Stimulated activated CD4-positive, alpha-beta T cell treated with anti-CD3 and anti-CD28 coated beads, Interleukin-4, amount 100 ng/mL, for 24 hours (primary cell): ENCODE results near the gene LENEP.
A peak's percentile ranks its signal among the peaks of the same experiment; 100 is the strongest.

ENCODE experiments used
- DNase-seq: peaks from one replicate; pipeline ENCODE4 v3.0.0-alpha.2; 2020

Gene LENEP

DNA sequence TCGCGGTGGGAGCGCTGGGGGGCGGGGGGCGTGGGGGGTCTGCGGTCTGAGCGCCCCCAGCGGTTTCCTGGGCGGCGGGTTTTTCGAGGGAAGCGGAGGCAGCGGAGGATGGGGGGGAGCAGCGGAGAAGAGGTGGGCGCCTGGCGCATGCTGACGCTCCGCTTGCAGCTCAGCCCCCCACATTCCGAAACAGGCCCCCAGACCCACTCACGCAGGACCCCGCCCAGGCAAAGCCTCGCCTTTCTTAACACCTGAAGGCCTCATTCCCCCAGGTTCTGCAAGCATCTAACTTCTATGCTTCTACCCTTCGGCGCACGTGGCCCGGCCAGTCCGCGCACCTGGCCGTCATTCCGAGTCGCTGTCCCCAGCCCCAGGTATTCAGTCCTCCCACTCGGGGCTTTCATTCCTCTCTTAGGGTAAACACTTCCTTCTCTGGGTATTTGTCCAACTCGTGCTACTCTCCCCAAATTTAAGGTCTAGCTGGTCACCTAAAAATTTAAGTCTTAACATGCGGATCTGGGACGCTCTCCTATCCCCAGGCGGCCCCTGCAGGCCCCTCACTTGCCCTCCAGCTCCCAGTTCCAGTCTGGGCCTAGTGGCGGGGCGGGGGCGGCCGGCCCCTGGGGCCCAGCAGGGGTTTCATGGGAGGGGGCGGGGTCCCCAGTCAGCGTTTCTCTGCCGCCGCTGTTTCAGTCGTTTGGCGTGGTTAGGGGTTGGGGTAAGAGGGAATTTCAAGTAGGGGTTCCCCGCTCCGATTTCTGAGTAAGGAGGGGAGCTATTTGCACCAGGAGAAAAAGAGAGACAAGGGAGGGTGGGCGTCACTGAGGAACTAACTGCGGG, 6.4 kb downstream of the LENEP start:
- DNase-seq, result peak; percentile 66

DNA sequence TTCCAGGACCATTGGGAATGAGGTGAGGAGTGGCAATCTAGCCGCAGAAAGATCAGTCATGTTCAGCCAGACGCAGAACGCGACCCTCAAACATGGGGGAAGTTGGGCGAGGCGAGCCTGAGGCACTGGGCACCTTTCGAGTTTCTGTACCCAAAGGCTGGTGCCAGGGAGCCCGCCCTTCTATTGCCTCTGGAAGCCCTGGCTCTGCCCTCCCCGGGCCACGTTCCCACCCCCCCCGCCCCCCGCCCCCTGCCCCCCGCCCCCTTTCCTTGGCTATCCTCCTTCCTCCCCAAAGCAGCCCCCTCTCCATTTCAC, 7.0 kb downstream of the LENEP start:
- DNase-seq, result no peak

DNA sequence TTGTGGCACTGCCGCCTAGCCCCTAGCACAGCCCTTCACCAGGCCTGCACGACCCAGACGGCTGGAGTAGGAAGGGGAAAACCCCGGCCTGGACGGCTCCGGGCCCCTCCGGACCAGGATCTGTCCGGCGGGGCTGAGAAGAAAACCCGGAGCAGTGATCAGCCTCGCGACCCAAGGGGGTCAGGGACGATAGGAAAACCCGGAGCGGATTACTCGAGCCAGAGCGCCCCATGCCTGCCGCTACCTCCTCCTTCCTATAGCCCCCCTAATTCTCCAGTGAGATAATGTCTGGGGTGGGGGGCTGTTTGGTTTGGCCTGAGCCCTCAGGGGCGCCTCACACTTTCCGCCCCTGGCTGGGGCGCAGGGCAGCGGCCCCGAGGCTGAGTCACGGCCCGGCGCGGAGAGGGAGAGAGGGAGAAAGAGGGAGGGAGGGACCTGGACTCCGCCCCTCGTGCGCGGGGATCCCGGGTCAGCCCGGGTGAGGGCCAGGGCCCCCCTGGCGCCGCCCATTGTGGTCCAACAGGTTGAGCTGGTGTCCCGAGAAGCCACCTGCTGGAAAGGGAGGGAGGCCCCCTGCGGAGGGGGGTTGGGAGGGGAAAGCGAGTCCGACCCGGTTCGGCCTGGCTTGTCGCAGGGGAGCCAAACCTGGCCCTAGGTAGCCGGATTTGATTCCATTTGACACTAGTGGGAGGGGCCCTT, 7.5 kb downstream of the LENEP start:
- DNase-seq, result peak; percentile 82

DNA sequence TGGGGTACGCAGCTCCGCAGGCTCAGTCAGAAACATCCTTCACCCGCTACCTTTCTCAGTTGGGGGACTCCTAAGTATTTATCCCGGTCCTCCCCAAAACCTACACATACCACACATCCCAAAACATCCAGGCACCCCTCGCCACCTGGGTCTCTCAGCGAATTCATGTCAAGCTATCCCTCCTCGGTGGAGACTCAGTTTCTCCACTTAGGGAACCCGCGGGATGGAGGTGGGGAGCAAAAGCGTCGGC, 8.0 kb downstream of the LENEP start:
- no peak for DNase-seq

DNA sequence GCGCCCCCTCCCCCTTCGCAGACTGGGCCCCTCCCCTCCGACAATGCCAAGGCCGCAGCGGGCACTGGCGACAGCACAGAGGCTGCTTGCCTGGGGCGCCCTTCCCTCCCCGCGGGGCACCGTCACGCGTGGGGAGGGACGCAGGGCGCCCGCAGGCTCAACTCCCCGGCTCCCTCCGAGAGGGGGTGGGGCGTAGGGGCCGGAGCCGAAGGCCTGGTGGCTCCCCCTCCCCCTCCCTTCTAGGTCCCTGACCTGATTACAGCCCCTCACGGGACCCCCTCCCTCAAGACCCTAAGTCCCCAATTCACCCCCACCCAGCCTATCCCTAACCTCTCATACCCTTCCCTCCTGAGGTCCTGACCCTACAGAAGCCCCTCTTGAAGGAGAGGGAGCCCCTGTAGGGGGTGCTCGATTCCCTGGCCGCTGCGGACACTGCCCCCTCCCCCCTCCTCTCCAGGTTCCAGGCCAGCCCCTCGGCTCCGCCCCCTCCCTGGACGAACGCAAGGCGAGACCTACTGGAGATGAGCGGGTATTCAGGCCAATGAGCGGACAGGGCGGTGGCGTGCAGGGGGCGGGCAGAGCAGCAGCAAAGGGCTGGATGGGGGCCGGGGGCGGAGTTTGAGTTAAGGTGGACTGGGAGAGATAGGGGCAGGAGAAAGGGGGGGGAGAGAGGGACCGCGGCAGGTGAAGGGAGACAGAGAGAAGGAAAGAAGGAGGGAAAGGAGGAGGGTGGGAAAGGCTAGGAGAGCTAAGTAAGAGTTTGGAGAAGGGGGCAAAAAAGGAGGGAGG, 8.5 kb downstream of the LENEP start:
- DNase-seq, result peak; percentile 99

DNA sequence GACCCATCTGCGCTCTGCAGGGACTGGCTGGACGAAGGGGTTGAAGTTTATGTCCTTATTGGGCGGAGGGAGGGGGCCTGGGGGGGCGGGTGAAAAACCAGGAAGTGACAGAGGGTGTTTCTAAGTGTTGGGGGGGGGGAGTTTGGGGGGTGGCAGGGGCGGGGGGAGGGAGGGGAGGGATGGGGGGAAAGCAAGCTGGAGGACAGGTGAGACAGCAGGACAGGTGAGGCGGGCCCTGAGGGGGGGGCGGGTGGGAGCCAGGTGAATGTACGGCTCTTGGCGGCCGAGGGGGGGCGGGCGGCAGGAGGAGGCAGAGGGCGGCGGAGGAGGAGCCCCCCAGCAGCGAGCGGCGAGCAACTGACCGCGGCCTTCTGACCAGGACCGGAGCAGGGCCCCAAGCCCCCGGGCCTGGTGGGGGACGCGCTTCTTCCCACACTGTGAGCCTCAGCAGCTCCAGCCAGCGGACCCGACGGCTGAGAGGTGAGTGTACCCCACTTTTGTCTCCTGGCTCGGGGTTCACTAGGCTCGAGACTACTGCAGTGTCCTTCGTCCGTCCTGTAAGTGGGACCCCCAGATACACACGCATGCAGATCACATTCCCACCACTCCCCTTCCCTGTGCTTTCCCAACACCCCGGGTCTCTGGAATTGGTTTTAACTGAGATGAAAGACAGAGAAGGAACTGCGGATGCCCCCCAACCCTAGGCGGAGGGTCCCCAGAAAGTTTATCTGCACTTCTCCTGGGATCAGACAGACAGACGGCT, 9.3 kb downstream of the LENEP start, which contains the start of gene ZBTB7B:
Gene ZBTB7B (plus strand): TSS at position 339 of the 763 bp plus-strand sequence. CDS start 11,859 bp downstream, outside the sequence.
- DNase-seq, result no peak

DNA sequence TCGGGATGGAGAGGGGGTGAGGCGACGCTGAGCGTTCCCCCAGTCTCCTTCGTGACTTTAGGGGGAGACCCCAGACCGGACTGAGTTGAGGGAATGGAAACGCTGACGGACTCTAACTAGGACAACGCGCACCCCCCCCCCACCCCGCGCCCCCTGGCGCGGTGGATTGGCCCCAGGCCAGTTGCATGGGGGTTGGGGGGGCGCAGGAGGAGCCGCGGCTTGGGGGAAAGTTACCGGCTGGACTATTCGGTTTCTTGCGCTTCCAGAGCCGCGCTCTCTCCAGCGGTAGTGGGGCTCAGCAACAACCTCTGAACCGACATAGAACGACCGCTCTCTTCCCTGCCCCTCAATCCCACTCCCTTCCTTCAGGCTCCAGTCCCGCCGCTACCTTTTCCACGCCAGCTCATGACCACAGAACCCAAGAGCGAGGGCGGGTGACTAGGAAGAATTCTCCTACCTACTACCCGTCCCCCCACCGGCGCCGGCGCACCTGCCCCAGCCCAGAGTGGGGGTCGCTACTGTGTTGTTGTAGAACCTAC, 9.9 kb downstream of the LENEP start:
- peak; percentile 35 for DNase-seq

DNA sequence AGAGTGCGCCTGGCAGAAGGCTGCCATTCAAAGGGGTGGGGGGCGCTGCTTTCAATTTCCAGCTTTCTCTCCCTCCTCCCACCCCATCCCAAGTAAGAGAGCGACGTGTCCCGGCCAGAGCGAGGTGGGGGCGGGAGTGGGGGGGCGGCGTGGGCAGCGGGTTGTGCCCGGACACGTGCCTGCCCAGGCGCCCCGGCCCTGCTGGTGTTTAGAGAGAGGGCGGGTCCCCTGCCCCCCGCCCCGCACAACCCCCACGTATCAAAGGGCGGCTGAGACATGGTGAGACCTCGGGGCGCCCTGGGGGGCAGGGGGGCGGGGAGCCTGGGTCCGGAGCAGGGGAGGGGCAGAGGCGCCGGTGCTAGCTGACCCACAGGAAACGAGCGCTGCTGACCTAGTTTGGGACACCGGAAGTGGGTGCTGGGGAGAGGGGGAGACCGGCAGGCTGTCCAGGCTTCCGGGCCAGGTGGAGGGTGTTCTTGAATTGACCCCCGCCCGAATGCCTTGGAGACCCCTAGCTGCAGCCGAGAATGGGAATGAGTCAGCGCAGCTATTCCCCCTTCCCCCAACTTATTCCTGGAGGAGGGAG, 10.5 kb downstream of the LENEP start:
- no peak for DNase-seq

DNA sequence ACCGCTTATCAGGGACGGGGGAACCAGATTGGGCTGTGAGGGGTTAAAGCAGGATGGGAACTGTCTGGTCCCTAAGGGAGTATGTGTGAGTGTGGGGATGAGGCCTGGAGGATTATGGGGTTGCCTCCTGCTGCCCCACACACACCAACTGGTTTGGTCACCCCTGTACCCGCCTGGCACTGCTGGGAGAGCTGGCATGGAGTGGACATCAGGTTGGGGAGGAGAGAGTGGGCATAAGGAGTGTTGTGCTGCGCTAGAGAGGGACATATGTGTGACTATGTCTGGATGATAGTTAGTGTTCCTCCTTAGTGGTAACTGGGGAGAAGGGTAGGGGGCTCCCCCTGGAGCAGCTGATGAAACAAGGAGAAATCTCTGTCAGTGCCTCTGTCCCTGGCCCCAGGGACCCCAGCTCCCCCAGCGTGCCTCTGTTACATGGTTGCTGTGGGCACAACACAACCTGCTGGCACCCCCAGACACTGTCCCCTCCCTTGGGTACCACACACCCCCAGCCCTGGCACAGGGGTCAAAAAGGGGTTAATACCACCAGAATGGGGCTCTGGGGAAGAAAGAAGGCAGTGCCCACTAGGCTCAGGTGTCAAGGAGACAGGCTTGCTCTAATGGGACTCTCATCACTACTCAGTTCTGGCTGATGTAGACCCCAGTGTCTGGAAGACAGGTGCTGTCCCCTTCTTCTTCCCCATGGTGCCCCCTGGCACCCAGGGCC, 11.1 kb downstream of the LENEP start:
- DNase-seq, result no peak

DNA sequence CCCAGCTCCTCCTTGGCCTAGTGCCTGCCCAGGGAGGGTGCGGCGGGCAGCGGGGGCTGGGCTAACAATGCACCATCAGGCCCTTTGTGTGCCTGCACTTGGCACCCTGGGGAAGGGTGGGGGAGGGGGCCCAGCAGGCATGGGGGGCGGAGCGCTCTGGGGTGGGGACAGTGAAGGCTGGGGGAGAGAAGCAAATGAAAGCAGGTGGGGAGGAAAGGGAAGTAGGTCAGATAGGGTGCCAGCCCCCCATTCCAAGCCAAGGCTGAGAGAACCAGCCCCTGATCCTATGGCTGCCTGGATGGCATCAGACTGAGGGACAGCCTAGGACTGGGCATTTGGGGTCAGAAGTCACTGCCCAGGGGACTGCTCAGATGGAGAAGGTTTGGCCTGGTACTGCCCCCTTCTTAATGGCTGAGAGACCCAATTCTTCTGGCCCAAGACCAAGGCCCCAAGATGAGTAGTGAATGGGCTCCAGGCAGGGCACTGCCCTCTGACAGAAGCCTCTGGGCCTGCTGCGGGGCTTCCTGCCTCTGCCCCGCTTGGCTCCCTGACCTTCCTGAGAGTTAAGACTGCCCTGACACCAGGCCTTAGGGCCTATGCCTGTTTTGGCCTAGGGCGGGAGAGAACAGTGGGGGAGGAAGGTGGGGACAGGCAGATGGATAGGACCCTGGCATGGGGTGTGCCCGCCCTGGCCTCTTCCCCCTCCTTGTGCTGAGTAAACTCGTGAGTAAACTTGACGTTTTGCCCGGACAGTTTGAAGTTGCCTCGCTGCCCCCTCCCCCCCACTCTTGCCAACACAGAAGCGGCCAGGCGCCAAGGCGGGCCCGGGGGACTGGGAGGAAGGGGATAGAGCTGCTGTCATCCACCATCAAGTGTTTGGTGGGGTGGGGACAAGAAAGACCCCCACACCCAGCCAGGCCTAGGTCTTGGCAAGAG, 12.0 kb downstream of the LENEP start:
- peak; percentile 31 for DNase-seq

DNA sequence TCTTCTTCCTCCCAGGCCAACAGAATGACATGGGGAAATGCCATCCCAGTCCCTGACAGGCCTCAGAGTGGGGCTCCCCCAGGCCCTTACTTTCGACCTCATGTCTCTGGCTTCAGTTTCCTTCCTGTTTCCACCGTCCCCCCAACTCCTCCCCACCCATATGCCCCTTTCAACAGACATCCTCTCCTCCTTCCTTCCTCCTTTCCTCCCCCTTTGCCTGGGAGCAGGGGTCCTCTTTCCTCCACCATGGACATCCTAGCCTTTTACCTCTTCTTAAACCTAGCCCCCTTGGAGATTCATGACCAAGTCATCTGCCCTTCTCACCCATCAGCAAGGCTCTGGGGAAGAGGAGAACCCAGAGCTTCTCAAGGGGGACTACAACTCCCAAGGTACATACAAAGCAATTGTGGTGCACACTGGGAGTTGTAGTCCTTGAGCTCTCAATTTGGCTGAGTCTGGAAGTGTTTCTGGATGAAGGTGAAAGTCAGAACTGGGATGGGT, 13.3 kb downstream of the LENEP start:
- peak; percentile 49 for DNase-seq

DNA sequence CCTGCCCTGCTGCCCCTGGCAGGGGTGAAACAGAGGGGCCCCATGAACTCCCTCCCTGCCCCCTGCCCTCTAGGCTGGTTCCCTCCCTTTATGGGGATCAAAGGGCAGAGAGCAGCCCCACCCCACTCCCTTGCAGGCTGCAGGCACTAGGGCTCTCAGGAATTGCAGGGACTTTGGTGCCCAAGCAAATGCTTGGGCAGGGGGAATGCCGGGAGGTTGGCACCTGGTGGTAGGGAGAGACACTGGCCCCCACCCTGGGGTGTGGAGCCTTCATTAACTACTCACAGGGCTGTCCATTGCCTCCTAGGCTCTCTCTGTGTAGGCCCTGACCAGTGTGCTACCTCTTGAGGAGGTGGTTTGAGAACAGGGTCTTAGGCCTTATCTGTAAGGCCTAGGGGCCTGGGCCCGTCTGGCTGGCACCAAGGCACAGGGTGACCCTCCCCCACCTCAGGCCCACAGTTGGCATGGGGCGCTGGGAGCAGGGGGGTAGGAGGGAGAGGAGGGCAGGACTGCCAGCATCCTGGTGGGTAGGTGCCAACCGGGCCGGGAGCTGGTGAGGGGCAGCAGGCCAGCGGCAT, 14.0 kb downstream of the LENEP start:
- no peak for DNase-seq

DNA sequence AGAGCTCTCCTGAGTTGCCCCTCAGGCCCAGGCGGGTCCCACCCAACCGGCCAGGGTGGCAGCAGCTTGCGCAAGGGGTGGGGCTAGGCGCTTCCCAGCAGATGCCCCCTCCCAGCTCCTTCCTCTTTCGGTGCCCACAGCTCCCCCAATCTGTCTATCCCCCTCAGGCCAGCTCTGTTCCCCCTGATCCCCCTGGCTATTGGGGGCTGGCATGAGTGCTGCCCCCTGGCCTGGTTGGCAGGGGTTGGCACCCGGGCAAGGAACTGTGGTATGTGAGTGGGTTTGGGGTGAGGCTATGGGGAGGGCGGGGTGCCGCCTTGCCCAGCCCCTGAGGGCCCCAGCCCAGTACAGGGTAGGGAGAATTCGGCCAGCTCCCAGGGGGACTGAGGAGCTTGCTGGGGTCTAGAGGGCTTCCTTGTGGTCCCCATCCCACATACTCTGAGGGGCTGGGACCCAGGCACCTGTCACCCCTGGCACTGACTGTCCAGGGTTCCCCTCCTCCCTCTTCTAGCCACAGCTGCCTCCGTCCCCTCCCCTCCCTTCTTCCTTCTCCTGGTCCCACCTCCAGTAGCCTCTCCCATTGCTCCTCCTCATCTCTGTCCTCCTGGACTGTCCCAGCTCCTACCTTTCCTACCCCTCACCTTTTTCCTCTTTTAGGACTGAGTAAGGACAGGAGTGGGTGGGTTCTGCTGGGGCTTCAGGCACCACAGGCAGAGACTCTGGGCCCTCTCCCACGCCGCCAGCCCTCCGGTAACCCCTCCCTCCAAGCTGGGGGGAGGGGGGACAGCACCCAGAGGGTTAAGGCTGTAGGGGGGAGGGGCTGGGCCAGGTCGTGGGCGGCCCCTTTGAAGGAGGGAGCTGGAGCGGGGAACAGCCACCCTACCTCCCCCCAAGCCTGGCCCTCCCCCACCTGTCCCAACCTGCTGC, 14.9 kb downstream of the LENEP start:
- peak; percentile 64 for DNase-seq

DNA sequence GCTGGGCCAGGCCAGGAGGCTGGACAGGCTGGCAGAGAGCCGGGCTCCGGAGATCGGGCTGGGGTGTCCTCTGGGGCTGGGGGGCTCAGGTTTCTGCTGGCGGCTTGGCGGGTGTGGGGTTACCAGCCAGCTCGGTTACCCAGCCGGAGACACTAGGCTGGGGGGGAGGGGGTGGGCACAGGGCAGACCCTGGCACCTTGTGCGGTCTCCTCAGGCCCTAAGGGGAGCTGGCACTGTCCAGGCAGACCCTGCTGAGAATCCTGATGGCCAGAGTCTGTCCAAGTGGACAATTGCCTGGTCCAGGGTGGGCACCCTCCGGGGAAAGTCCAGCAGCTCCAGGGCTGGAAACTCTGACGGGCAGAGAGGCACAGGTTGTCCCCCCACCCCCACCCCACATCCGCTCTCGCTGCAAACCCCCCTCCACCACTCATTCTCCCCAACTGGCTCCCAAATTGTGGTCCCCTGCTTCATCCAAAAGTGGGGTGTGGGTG, 15.9 kb downstream of the LENEP start:
- DNase-seq, result peak; percentile 42

DNA sequence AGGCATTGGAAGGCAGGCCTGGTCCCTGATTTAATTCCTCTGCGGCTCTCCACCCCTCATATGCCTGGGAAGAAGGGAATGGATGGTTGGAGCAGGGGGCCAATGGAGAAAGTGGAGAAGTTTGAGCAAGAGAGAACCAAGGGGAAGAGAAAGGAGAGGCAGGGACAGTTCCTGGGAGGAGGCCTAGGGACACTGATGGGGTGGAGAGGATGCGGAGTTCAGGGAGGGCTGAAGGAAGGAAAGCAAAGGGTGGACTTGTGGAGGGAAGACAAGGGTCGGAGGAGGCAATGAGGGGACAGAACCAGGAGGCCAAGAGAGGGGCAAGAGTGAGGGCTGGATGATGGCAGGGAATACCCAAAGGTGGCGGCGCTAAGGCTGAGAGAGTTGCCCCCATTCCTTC, 16.4 kb downstream of the LENEP start:
- DNase-seq, result no peak

DNA sequence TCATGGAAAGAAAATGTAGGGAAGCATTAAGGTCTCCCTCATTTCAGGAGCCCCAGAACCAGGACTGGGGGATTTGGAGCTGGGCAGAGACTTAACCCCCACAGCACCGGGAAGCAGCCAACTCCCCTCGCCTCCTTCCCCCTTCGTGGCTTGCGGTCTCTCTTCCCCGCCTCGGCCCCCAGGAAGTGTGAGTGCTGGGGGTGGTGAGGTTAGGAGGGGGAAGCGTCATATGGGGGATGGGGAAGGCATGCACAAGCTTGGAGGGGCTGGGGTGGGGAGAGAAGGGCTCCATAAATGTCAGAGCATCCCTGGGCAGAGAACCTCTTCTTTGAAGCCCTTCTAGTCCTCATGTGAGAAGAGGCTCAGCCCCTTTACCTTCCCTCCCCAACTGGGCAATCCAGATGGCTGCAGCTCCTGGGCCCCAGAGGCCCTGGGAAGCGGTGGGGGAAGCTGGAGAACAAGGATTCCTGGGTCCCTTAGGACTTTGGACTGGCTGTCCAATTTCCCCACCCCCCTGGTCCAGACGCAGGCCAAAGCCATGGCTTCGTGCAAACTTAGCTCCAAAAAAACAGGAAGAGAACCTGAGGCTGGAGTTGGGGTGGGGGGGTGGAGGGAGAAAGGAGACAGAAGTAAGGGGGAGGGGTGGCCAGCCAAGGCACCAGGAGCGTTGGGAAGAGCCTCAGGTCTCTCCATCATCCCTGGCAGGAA, 17.0 kb downstream of the LENEP start:
- peak; percentile 42 for DNase-seq

DNA sequence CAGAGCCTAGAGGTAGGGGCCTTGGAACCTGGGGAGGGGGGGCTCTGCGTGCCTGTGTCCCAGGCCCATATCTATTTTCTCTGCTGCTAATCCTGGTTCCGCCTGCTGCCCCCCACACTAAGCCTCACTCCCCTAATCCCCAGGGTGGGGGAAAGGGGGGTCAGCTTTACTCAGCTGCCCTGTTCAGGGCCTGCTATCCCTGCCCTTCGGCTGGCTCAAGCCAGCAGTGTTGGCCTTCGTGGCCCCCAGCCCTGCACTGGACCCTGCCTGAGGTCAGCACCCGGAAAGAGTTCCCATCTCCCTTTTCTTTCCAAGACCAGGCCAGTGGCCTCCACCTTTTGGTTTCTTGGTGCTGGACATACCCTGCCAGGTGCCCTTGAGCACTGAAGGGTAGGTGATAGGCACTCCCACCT, 17.6 kb downstream of the LENEP start:
- DNase-seq, result no peak

DNA sequence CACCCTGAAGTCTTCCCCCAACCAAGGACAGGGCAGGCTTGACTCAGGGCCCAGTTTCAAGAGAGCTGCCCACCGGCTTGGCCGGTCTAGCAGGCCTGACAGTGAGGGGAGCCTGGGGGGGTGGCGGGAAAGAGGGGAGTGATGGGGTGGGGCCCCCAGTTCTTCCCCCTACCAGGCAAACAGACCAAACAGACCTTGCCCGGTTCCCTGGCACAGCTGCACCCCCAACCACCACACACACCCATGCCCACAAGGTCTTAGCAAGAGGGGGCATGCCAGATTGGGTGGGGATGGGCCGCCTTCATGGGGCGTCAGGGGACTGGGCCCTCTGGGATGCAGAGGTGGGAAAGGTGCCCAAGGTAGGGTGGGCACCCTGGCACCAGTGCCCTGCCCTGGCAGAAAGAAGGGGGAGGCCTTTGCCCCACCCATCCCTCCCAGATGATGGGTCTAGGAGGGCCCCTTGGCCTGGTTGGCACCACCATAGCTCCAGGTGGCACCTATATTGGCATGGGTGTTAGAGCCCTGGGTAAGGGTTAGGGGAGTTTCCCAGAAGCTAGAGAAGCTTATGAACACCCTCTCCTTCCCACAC, 18.1 kb downstream of the LENEP start:
- no peak for DNase-seq
